Stimulated activated naive B cell treated with anti-CD40 and anti-IgM and Interleukin-4, amounts not matched to agents 10 μg/mL and 1 μg/mL and 100 μg/mL, for 72 hours (primary cell): ENCODE results near the gene CA11.

Experiments
- ATAC-seq, 2 donors: fragments of 150-1000 bp; cut with Tn5 transposase; replicated peaks; 2 replicates each; pipeline ENCODE4 v1.10.0; 2021; ENCODE audit warnings: moderate library complexity in 1 of 2
- DNase-seq: peaks from one replicate; pipeline ENCODE4 v3.0.0; 2021
- H3K27ac Mint-ChIP-seq: one replicate; pipeline ENCODE4 v1.8.0; 2022; ENCODE audit warnings: mild to moderate bottlenecking, mixed read lengths
- H3K27me3 Mint-ChIP-seq, 2 donors: one replicate each; pipeline ENCODE4 v1.8.0; 2022; ENCODE audit warnings: mixed read lengths in 2 of 2
- H3K36me3 Mint-ChIP-seq, 2 donors: one replicate each; pipeline ENCODE4 v1.8.0; 2022; ENCODE audit warnings: mixed read lengths in 2 of 2, mild to moderate bottlenecking in 1 of 2
- H3K4me1 Mint-ChIP-seq, 2 donors: one replicate each; pipeline ENCODE4 v1.8.0; 2022; ENCODE audit warnings: mixed read lengths in 2 of 2, mild to moderate bottlenecking in 1 of 2
- H3K4me3 Mint-ChIP-seq, 2 donors: one replicate each; pipeline ENCODE4 v1.8.0; 2022; ENCODE audit warnings: mild to moderate bottlenecking in 2 of 2, mixed read lengths in 2 of 2, moderate library complexity in 1 of 2
- H3K9me3 Mint-ChIP-seq, 2 donors: one replicate each; pipeline ENCODE4 v1.8.0; 2022; ENCODE audit warnings: mixed read lengths in 2 of 2, mild to moderate bottlenecking in 1 of 2

CA11 gene

DNA sequence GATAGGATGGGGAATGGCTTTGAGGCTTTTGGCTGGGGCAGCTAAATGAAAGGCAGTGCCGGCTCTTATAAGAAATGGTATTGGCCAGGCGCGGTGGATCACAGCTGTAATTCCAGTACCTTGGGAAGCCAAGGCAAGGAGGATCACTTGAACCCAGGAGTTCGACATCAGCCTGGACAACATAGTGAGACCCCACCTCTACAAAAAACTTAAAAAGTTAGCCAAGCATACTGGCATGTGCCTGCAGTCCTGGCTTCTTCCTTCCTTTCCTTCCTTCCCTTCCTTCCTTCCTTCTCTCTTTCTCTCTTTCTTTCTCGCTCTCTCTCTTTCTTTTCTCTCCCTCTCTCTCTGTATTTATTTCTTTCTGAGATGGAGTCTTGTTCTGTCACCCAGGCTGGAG, 3.1 kb downstream of the CA11 start:
- ATAC-seq (no peak), DNase-seq (no peak)
- H3K4me3 Mint-ChIP-seq, result no peak overlapping the region
- H3K27me3 Mint-ChIP-seq, result no peaks in the 10 kb centered on the region
- peaks cover 3 to 16% of the 10 kb centered on the region in 2 donors for H3K36me3 Mint-ChIP-seq
- H3K9me3 Mint-ChIP-seq, result peaks cover 8 to 9% of the 10 kb centered on the region in 2 donors
- H3K4me1 Mint-ChIP-seq, result peaks cover 38 to 52% of the 10 kb centered on the region in 2 donors
- peak overlapping the region; percentile 81 for H3K27ac Mint-ChIP-seq

DNA sequence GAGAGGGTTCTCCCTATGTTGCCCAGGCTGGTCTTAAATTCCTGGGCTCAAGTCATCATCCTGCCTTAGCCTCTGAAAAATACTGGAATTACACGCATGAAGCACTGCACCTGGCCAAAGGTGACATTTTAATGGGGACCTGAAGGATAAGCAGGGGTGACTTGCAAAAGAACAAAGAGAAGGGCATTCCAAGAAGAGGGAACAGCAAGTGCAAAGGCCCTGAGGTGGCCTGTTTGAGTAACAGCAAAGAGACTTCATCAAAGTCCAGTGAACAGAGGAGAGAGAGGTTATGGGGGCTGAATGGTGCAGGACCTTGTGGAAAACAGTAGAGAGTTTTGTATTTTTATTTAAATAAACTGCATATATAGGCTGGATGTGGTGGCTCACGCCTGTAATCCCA, 4.1 kb downstream of the CA11 start:
- Mint-ChIP-seq H3K27ac (no peak overlapping the region), H3K4me3 (no peak overlapping the region), H3K9me3 (peaks cover 8 to 9% of the 10 kb centered on the region in 2 donors), H3K27me3 (no peaks in the 10 kb centered on the region), H3K36me3 (peaks cover 3 to 16% of the 10 kb centered on the region in 2 donors), H3K4me1 (peaks cover 36 to 53% of the 10 kb centered on the region in 2 donors)
- no peak for ATAC-seq
- no peak for DNase-seq

DNA sequence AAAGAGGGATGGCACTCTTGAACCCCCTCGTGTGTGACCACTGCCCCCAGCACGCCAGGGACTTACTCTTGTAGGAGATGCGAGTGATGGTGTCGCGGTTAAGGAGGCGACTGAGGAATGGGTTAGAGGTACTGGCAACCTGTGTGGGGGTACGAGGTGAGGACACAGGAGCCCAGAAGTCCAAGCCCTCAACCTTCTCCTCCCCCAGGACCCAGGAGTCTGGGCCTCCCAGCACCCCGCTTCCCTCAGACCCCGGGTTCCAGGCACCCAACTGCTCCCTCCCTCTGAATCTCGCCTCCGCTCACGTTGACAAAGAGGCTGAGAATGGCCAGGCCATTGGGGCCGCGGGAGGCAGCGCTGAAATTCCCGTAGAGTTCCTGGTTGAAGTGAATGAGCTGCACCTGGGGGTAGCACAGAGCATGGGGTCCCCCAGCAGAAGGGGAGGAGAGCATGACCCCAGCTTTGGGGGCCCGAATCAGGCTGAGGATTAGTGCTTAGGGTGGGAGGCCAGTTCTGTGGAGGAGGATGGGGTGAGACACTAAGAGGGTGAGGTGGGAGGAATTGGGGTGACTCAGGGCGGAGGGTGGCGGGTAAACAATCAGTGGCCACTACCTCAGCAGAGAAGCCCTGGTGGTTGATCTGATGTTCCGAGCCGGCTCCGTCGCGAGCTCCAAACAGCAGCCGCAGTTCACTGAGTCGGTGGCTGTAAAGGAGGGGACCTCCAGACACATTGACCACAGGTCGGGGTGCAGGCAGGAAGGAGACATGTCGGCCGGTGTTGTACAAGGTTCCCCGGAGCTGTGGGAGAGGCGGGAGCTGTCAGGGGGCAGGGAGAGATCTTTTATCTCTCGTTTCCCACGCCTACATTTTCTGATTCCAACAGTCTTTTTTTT, 6.3 kb downstream of the CA11 start:
- H3K27me3 Mint-ChIP-seq, result no peaks in the 10 kb centered on the region
- H3K4me1 Mint-ChIP-seq, result peaks cover 33 to 49% of the 10 kb centered on the region in 2 donors
- H3K4me3 Mint-ChIP-seq, result peak overlapping the region; percentile 58 to 92

DNA sequence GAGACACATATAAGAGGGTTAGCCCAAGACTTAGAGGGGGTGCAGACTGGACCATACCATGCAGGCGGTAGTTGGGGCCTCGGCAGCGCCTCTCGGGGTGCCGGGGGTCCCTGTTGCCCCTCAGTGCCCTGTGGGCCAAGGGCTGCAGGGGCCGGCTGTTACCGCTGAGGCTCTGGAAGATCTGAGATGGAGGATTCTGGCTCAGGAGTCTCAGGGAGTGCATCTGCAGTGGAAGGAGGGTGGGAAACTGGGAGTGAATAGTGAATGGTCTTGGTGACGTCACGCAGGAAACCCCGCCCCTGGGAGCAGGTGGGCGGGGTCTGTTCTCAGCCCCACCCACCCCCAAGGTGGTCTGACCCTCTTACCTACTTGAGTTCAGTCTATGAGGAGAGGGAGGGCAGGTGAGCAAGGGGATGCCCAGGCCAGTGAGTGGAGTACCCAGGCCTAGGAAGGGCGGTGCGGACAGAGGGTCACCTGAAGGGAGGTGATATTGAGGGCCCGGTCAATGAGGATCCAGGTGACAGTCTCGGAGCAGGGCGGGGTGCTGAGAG, 7.1 kb downstream of the CA11 start:
- no peak for ATAC-seq
- H3K4me3 Mint-ChIP-seq, result peak overlapping the region; percentile 88 to 92
- no peak for DNase-seq
- peak overlapping the region; percentile 99 for H3K27ac Mint-ChIP-seq
- peaks cover 5 to 16% of the 10 kb centered on the region in 2 donors for H3K36me3 Mint-ChIP-seq
- H3K27me3 Mint-ChIP-seq, result no peaks in the 10 kb centered on the region
- H3K4me1 Mint-ChIP-seq, result peaks cover 35 to 51% of the 10 kb centered on the region in 2 donors
- peaks cover 8 to 9% of the 10 kb centered on the region in 2 donors for H3K9me3 Mint-ChIP-seq

More for the DNA sequence above, 6.3 kb downstream of the CA11 start:
- no peak for DNase-seq
- H3K9me3 Mint-ChIP-seq, result peaks cover 8 to 9% of the 10 kb centered on the region in 2 donors
- no peak for ATAC-seq
- H3K36me3 Mint-ChIP-seq, result peaks cover 5 to 16% of the 10 kb centered on the region in 2 donors
- peak overlapping the region; percentile 99 for H3K27ac Mint-ChIP-seq

DNA sequence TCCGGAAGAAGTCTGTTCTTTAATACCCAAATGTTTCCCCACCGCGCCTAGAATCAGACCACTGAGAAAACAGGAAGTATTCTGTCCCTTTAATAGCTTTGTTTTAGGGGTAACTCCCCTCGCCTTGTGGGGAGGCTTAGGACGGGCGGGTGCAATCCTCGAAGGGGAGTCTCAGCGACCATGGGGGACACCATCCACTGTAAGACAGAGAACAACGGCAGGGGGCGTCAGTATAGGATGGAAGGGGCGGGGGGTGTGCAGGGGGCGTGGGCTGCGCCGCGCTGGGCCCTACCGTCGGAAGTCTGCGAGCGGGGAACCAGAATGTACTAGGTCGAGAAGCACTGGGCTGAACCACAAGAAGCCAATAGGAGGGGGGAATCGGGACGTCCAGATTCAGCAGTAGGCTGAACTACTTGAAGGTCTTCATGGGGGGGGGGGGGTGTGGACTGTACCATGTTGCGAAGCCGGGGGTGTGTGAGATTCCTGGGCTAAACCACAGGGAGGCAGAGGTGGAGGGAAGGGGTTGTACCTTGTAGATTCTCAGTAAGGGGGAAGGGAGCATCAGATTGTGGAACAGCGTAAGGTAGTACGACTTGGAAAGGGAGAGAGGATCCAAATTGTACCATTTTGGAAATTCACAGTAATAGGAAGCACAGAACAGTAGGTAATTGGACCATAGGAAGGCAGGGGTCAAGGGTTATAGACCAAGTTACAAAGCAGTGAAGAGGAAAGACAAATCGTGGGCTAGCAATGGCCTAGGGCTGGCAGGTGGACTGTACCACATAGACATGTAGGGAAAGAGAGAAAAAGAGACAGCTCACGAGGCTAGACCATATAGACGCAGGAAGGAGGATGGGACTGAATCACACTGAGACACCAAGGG, 7.8 kb downstream of the CA11 start:
- ATAC-seq, result peak; percentile 30 to 44
- H3K27ac Mint-ChIP-seq, result peak overlapping the region; percentile 99
- no peaks in the 10 kb centered on the region for H3K27me3 Mint-ChIP-seq
- H3K36me3 Mint-ChIP-seq, result peaks cover 5 to 16% of the 10 kb centered on the region in 2 donors
- H3K9me3 Mint-ChIP-seq, result peaks cover 8 to 9% of the 10 kb centered on the region in 2 donors
- H3K4me1 Mint-ChIP-seq, result peaks cover 40 to 58% of the 10 kb centered on the region in 2 donors
- DNase-seq, result peak; percentile 77
- peak overlapping the region; percentile 88 to 92 for H3K4me3 Mint-ChIP-seq

DNA sequence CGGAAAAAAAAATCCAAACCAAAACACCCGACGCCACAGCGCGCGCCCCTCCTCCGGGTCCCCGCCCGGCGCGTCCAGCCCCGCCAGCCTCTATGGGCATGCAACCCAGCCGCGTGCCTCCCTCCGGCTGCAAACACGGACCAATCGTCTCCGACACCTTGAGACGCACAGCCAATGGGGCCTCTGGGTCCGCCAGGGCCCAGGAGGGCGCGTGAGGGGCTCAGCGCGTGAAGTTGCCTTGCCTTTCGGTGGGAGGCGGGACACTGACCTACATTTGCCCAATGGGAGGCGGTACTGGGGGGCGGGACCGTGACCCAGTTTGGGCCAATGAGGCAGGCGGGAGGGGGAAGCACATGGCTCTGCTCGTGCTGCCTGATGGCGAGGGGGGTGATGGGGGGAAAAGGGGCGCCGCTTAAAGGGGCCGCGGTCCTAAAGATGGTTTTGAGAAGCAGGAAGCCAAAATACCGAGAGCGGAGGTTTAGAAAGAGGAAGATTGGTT, 8.5 kb downstream of the CA11 start:
- peak; percentile 75 to 77 for ATAC-seq
- Mint-ChIP-seq H3K27ac (peak overlapping the region; percentile 99), H3K9me3 (peaks cover 8 to 9% of the 10 kb centered on the region in 2 donors), H3K4me1 (peaks cover 44 to 65% of the 10 kb centered on the region in 2 donors), H3K4me3 (peak overlapping the region; percentile 88 to 92), H3K36me3 (peaks cover 5 to 16% of the 10 kb centered on the region in 2 donors), H3K27me3 (no peaks in the 10 kb centered on the region)
- DNase-seq, result peak; percentile 99

DNA sequence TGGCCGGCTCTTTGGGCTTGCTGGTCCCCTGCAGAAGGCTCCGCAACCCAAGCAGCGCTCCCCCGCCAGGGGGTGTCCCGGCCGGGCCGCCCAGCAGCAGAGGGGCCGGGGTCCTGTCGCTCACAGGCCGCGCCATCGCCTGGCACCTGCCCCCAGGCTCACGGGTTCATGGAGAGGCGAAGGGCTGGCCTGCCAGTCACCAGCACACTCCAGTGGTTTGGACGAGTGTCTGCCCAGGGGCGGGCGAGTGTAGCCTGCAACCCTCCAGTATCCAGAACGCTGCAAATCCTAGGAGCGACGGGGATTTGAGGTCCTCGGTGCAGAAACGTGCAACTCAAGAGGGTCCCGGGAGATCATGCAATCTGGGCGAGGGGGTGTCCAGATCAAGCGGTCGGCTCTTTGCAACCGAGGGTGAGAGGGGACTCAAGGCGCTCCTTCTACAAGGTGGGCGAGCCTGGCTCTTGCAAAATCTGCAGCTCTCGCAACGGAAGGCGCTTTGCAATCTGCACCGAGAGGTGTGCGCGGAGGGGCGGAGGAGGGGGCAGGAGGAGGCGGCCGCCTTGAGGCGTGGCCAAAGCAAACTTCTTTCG, 9.0 kb downstream of the CA11 start, which contains the start of gene DBP:
TSS of gene DBP (minus strand) at position 521 of the 590 bp plus-strand sequence. CDS start at position 136, 385 bp downstream.
- peaks cover 8 to 9% of the 10 kb centered on the region in 2 donors for H3K9me3 Mint-ChIP-seq
- H3K27ac Mint-ChIP-seq, result peak within 1 kb of the TSS; percentile 99
- no peaks in the 10 kb centered on the region for H3K27me3 Mint-ChIP-seq
- peaks cover 5 to 16% of the 10 kb centered on the region in 2 donors for H3K36me3 Mint-ChIP-seq
- DNase-seq (no peak), ATAC-seq (peak in 1 of 2 donors; percentile 9)
- H3K4me3 Mint-ChIP-seq, result peak within 1 kb of the TSS; percentile 88 to 92
- H3K4me1 Mint-ChIP-seq, result peaks cover 44 to 69% of the 10 kb centered on the region in 2 donors

DNA sequence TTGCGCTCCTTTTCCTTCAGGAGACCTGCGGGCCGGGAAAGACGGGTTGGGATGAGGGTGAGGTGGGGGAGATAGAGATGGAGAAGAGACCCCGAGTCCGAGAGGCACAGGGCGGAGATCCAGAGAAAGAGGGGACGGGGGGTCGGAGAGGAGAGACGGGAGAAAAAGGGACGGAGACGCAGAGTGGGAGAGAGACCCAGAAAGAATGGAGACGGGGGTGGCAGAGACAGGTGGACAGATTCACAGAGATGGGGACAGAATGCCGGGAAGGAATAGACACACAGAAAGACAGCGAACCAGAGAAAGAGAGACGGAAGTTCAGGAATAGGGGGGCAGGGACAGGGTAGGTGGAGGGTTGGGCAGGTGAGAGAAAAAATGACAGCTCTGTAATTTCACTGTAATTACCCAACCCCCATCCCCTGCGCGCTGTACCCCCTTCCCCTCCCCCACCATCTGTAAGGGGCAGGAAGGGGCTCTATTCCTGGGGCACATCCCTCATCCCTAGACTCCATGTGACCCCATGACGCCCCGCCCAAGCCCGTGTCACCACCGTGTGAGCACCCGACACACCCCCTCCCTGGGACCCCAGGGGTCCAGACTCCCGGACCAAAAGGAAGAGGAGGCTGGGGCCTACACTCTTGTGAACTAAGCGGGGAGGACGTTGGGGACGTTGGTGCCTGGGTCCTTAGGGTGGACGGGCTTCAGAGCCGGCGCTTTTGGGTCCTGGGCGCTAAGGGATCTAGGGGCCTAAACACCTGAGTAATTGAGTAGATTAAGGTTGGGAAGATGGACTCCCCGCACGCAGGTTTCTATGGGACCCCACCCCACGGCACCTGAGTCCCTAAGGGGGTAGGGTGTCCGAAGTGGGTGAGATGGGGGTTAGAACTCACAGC, 9.8 kb downstream of the CA11 start:
- peak overlapping the region; percentile 88 to 92 for H3K4me3 Mint-ChIP-seq
- H3K4me1 Mint-ChIP-seq, result peaks cover 44 to 72% of the 10 kb centered on the region in 2 donors
- ATAC-seq, result no peak
- no peak for DNase-seq
- peaks cover 5 to 14% of the 10 kb centered on the region in 2 donors for H3K36me3 Mint-ChIP-seq
- H3K27ac Mint-ChIP-seq, result peak overlapping the region; percentile 82
- no peaks in the 10 kb centered on the region for H3K27me3 Mint-ChIP-seq
- H3K9me3 Mint-ChIP-seq, result peaks cover 8 to 9% of the 10 kb centered on the region in 2 donors

DNA sequence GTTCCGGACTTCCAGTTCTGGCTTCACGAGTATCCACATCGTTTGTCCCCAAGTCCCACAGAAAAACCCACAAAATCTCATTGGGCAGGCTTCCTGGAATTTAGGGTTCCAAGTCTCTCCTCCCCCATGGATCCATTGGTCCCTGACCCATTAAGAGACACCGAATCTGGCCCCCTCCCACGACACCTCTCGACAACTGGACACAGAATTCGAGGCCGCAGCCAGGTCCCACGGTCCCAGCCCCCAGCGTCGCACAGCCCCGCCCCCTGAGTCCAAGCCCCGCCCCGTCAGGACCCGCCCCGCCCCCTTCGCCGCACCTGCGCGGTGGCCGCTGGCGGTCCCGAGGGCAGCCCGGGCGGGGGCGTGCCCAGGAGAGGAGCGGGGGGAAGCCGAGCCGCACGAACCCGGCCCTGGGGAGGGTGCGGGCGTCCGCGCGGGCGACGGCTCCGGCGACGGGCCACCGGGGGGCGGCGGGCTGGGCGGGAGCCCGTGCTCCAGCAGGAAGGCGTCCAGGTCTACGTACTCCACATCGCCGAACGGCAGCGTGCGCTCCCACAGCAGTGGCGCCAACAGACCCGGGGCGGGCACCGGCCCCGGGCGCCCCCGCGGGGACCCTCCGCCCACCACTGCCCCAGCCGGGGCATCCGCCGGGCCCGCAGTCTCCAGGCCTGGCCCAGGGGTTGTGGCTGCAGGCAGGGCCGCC, 10.6 kb downstream of the CA11 start:
- peak overlapping the region; percentile 88 to 92 for H3K4me3 Mint-ChIP-seq
- H3K9me3 Mint-ChIP-seq, result peaks cover 8 to 9% of the 10 kb centered on the region in 2 donors
- DNase-seq (peak; percentile 69), ATAC-seq (peak; percentile 15 to 26)
- no peaks in the 10 kb centered on the region for H3K27me3 Mint-ChIP-seq
- peaks cover 5 to 16% of the 10 kb centered on the region in 2 donors for H3K36me3 Mint-ChIP-seq
- peaks cover 44 to 80% of the 10 kb centered on the region in 2 donors for H3K4me1 Mint-ChIP-seq
- H3K27ac Mint-ChIP-seq, result peak overlapping the region; percentile 91

DNA sequence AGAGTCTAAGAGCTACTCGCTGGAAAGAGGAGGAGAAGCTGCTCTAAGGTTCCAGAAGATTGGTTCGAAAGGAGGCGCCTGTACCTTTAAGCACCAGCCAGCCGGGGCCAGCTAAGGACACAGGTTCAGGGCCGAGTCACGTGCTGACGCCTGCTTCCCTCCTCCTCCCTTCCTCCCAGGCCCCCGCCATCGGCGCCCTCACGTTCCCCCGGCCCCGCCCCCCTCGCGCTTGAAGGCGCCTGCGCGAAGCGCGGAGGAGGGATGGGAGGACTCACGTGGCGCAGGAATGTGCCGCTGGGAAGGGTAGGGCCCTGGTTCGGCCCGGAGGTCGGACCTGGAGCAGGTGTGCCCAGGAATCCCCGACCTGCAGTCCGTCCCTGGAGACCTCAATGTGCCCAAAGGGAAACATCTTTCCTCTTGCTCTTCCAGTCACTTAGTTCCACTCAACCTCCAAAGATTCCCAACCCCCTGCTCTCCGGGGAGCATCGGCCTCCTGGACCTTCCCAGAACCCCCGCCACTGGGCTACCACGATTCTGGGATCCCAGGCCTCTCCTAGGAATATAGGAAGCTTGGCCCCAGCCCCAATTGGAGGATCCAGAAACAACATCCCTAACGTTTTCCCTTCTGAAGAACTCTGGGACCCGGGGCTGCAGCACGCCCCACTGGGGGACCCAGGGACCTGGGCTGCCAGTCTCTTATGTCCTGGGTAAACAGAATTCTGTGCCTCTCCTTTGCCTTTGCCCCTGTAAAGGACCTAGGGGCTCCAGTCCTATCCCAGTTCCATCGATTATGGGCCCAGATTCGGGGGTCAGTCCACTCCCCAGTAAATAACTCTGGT, 11.3 kb downstream of the CA11 start:
- Mint-ChIP-seq H3K27ac (peak overlapping the region; percentile 91), H3K4me3 (peak overlapping the region; percentile 85 to 87), H3K4me1 (peaks cover 42 to 79% of the 10 kb centered on the region in 2 donors), H3K36me3 (peaks cover 9 to 20% of the 10 kb centered on the region in 2 donors), H3K27me3 (no peaks in the 10 kb centered on the region), H3K9me3 (peaks cover 8 to 9% of the 10 kb centered on the region in 2 donors)
- DNase-seq (peak; percentile 91), ATAC-seq (peak; percentile 31 to 40)

DNA sequence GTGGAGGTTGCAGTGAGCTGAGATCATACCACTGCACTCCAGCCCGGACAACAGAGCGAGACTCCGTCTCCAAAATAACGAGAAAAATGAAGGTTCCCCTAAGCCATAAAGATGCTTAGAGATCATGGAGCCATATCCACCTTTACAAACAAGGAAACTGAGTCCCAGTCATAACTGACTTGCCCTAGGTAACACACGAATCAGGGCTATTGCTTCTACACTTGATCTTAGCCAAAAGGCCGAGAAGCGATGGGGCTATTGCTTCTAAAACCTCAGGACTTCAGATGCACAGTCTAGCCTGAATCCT, 12.0 kb downstream of the CA11 start:
- Mint-ChIP-seq H3K9me3 (peaks cover 7% of the 10 kb centered on the region in 2 donors), H3K27ac (peak overlapping the region; percentile 91), H3K27me3 (no peaks in the 10 kb centered on the region), H3K36me3 (peaks cover 14 to 21% of the 10 kb centered on the region in 2 donors), H3K4me1 (peaks cover 37 to 72% of the 10 kb centered on the region in 2 donors), H3K4me3 (peak overlapping the region; percentile 85 to 87)
- ATAC-seq (no peak), DNase-seq (no peak)
